GM12873 (cell line): ENCODE data around the gene CD81.

ENCODE experiments used
- CTCF ChIP-seq: IDR thresholded peaks from 2 replicates; pipeline ENCODE4 v1.5.1; 2012; ENCODE audit warnings: low read depth, mild to moderate bottlenecking, moderate library complexity, low read length, control low read depth; ENCODE audit not compliant: insufficient read depth; ENCODE audit errors: missing control alignments

The CD81 gene

GRCh38 chr11:2366733-2367132 lies 10.4 kb upstream of the CD81 start:
- no peak for TF ChIP-seq CTCF

GRCh38 chr11:2367266-2368160 lies 9.6 kb upstream of the CD81 start:
- TF ChIP-seq CTCF: no peak

- no peak for TF ChIP-seq CTCF
Observed at GRCh38 chr11:2368178-2368850, 8.8 kb upstream of the CD81 start.

GRCh38 chr11:2368851-2369180 lies 8.3 kb upstream of the CD81 start:
- no peak for TF ChIP-seq CTCF

GRCh38 chr11:2369320-2369719 lies 7.8 kb upstream of the CD81 start:
- no peak for TF ChIP-seq CTCF

- no peak for TF ChIP-seq CTCF
Observed at GRCh38 chr11:2369896-2370295, 7.2 kb upstream of the CD81 start.

- no peak for TF ChIP-seq CTCF
Observed at GRCh38 chr11:2374456-2375201, 2.5 kb upstream of the CD81 start.
